Measurements from ENCODE around the gene HSDL2.
"Not testable (repeated sequence)": the region's sequence is repeated elsewhere in the genome, so short reads cannot be mapped to it uniquely, and the experiment has no call there.

HSDL2 gene

GRCh38 chr9:112503170-112503569 is 123.3 kb downstream of the HSDL2 start:
- DNase-seq = no peak

GRCh38 chr9:112505086-112505485 is 125.2 kb downstream of the HSDL2 start:
- no peak for DNase-seq

- DNase-seq = no peak
These were observed 125.7 kb downstream of the HSDL2 start for GRCh38 chr9:112505607-112506006.

- no peak for DNase-seq
These were observed 126.7 kb downstream of the HSDL2 start for GRCh38 chr9:112506571-112506970.

GRCh38 chr9:112507001-112507680 is 127.2 kb downstream of the HSDL2 start:
- no peak for DNase-seq

- DNase-seq = no peak
These were observed 128.5 kb downstream of the HSDL2 start for GRCh38 chr9:112508377-112508776.

GRCh38 chr9:112512377-112512776 is 132.5 kb downstream of the HSDL2 start:
- DNase-seq = not testable (repeated sequence)

- no peak for DNase-seq
These were observed 136.9 kb downstream of the HSDL2 start for GRCh38 chr9:112516769-112517168.

- no peak for DNase-seq
These were observed 140.2 kb downstream of the HSDL2 start for GRCh38 chr9:112520069-112520468.

- DNase-seq = no peak
These were observed 140.7 kb downstream of the HSDL2 start for GRCh38 chr9:112520656-112521055.
